DOHH2 (cell line): ENCODE results near the gene ISG15.

ENCODE experiments used
- H3F3A ChIP-seq: fragments of 200-600 bp; sonication (generic), shearing (Covaris generic); 2 replicates; pipeline ENCODE4 v1.6.0; 2016; ENCODE audit warnings: antibody characterized with exemption, mild to moderate bottlenecking; ENCODE audit not compliant: control insufficient read depth, insufficient read depth
- H3K27ac ChIP-seq: fragments of 200-600 bp; sonication (generic); 2 replicates; pipeline ENCODE4 v1.5.1; 2014; ENCODE audit warnings: low read depth, mild to moderate bottlenecking, low read length, moderate library complexity
- H3K27me3 ChIP-seq: fragments of 200-600 bp; sonication (generic); 2 replicates; pipeline ENCODE4 v1.6.1; 2014; ENCODE audit warnings: mild to moderate bottlenecking, low read length, mixed read lengths; ENCODE audit not compliant: control insufficient read depth
- H3K36me3 ChIP-seq: fragments of 200-600 bp; sonication (generic); 2 replicates; pipeline ENCODE4 v1.6.1; 2014; ENCODE audit warnings: mild to moderate bottlenecking, low read length, moderate library complexity, mixed read lengths; ENCODE audit not compliant: control insufficient read depth
- H3K4me1 ChIP-seq: fragments of 200-600 bp; sonication (generic); 2 replicates; pipeline ENCODE4 v1.6.1; 2014; ENCODE audit warnings: mild to moderate bottlenecking, low read length, mixed read lengths; ENCODE audit not compliant: control insufficient read depth
- H3K4me2 ChIP-seq: fragments of 200-600 bp; sonication (generic); 2 replicates; pipeline ENCODE4 v1.6.0; 2014; ENCODE audit warnings: mild to moderate bottlenecking, low read length, moderate library complexity
- H3K4me3 ChIP-seq: fragments of 200-600 bp; sonication (generic); 2 replicates; pipeline ENCODE4 v1.5.1; 2014; ENCODE audit warnings: mild to moderate bottlenecking, low read length, mixed read lengths
- H3K79me2 ChIP-seq: fragments of 200-600 bp; sonication (generic); 2 replicates; pipeline ENCODE4 v1.6.1; 2014; ENCODE audit warnings: mild to moderate bottlenecking, low read length, mixed read lengths; ENCODE audit not compliant: control insufficient read depth
- H3K9me2 ChIP-seq: fragments of 200-600 bp; sonication (generic); replicated peaks from 2 replicates; pipeline ENCODE4 v1.6.1; 2014; ENCODE audit warnings: mild to moderate bottlenecking, low read length, mixed read lengths; ENCODE audit not compliant: control insufficient read depth
- H3K9me3 ChIP-seq: fragments of 200-600 bp; sonication (generic); 2 replicates; pipeline ENCODE4 v1.6.1; 2014; ENCODE audit warnings: antibody characterized with exemption, low read length, mixed read lengths; ENCODE audit not compliant: control insufficient read depth, insufficient read depth
- H4K20me1 ChIP-seq: fragments of 200-600 bp; sonication (generic); 2 replicates; pipeline ENCODE4 v1.6.0; 2014; ENCODE audit warnings: low read depth, mild to moderate bottlenecking, antibody characterized with exemption, low read length, moderate library complexity; ENCODE audit not compliant: control insufficient read depth, insufficient read depth
- CTCF ChIP-seq: fragments of 200-600 bp; sonication (generic); IDR thresholded peaks from one replicate; pipeline ENCODE4 v1.5.1; 2014; ENCODE audit warnings: antibody characterized with exemption, mild to moderate bottlenecking, low read depth, low read length; ENCODE audit not compliant: poor library complexity, severe bottlenecking
- EZH2phosphoT487 ChIP-seq: fragments of 200-600 bp; sonication (generic); IDR thresholded peaks from 2 replicates; pipeline ENCODE4 v1.6.1; 2017; ENCODE audit warnings: borderline replicate concordance, mild to moderate bottlenecking, antibody characterized with exemption, low read length, moderate library complexity, mixed read lengths

The ISG15 gene

GRCh38 chr1:1045129-1045528 lies 31.8 kb downstream of the ISG15 start:
- no peak for TF ChIP-seq CTCF
- TF ChIP-seq EZH2phosphoT487 = no peak

GRCh38 chr1:1046243-1046642 lies 32.9 kb downstream of the ISG15 start:
- Histone ChIP-seq H3K4me1 (no peaks in the 10 kb centered on the region), H3K9me2 (no peaks in the 10 kb centered on the region), H3K4me2 (no peak overlapping the region), H3K27ac (no peak overlapping the region), H3K36me3 (no peaks in the 10 kb centered on the region), H3K9me3 (no peaks in the 10 kb centered on the region), H3F3A (no peaks in the 10 kb centered on the region), H3K4me3 (no peak overlapping the region), H3K79me2 (no peaks in the 10 kb centered on the region), H3K27me3 (no peaks in the 10 kb centered on the region), H4K20me1 (no peaks in the 10 kb centered on the region)
- TF ChIP-seq CTCF (no peak), EZH2phosphoT487 (no peak)

More at GRCh38 chr1:1045129-1045528, 31.8 kb downstream of the ISG15 start:
- Histone ChIP-seq H3K4me1 (peaks cover 5% of the 10 kb centered on the region), H3K79me2 (no peaks in the 10 kb centered on the region), H3K4me3 (no peak overlapping the region), H3K9me3 (no peaks in the 10 kb centered on the region), H3K4me2 (no peak overlapping the region), H3K27me3 (peaks cover 5% of the 10 kb centered on the region), H3K27ac (no peak overlapping the region), H3K9me2 (no peaks in the 10 kb centered on the region), H3K36me3 (no peaks in the 10 kb centered on the region), H4K20me1 (no peaks in the 10 kb centered on the region), H3F3A (no peaks in the 10 kb centered on the region)

DNA sequence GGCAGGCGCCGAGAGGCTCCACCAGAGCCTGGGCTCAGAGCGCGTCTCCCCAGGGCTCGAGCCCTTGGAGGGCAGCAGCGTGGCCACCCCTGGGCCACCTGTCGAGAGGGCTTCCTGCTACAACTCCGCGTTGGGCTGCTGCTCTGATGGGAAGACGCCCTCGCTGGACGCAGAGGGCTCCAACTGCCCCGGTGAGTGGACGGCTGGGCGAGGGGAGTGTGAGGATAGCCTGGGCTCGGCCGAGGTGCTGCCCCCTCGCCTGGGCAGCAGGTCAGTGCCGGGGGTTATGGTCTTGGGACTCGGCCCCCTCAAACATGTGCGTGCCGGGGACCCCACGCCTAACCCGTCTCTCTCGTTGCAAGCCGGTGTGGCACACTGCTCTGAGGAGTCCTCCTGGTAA lies 33.5 kb downstream of the ISG15 start:
- Histone ChIP-seq H3K9me2 (no peaks in the 10 kb centered on the region), H3K4me1 (no peaks in the 10 kb centered on the region), H3K79me2 (no peaks in the 10 kb centered on the region), H4K20me1 (no peaks in the 10 kb centered on the region), H3K4me2 (no peak overlapping the region), H3K4me3 (no peak overlapping the region), H3K27ac (no peak overlapping the region), H3K9me3 (no peaks in the 10 kb centered on the region), H3K36me3 (no peaks in the 10 kb centered on the region), H3K27me3 (no peaks in the 10 kb centered on the region), H3F3A (no peaks in the 10 kb centered on the region)
- TF ChIP-seq CTCF (no peak), EZH2phosphoT487 (no peak)

- Histone ChIP-seq H3F3A (no peaks in the 10 kb centered on the region), H3K79me2 (no peaks in the 10 kb centered on the region), H3K36me3 (no peaks in the 10 kb centered on the region), H3K9me2 (no peaks in the 10 kb centered on the region), H3K4me3 (no peak overlapping the region), H3K4me1 (no peaks in the 10 kb centered on the region), H3K4me2 (no peak overlapping the region), H3K27ac (no peak overlapping the region), H3K9me3 (no peaks in the 10 kb centered on the region), H4K20me1 (no peaks in the 10 kb centered on the region), H3K27me3 (no peaks in the 10 kb centered on the region)
- TF ChIP-seq CTCF (no peak), EZH2phosphoT487 (no peak)
These were observed 34.1 kb downstream of the ISG15 start for GRCh38 chr1:1047407-1047806.
